Effector CD8-positive, alpha-beta T cell (primary cell): ENCODE data around the gene BRMS1L.

Experiments
- DNase-seq: peaks from one replicate; lab custom pipeline; 2025; lab: John Stamatoyannopoulos, UW

Gene BRMS1L

GRCh38 chr14:35865611-35866324 is 39.6 kb downstream of the BRMS1L start:
- no peak for DNase-seq

- DNase-seq, result no peak
Observed at GRCh38 chr14:35866595-35867279, 40.6 kb downstream of the BRMS1L start.

- DNase-seq, result no peak
Observed at GRCh38 chr14:35867280-35867629, 41.1 kb downstream of the BRMS1L start.

- no peak for DNase-seq
Observed at GRCh38 chr14:35875296-35875695, 49.2 kb downstream of the BRMS1L start.

GRCh38 chr14:35877276-35877675 is 51.1 kb downstream of the BRMS1L start:
- no peak for DNase-seq

GRCh38 chr14:35878272-35879150 is 52.4 kb downstream of the BRMS1L start:
- DNase-seq, result no peak

GRCh38 chr14:35879151-35879648 is 53.1 kb downstream of the BRMS1L start:
- no peak for DNase-seq

- DNase-seq, result no peak
Observed at GRCh38 chr14:35879654-35880249, 53.6 kb downstream of the BRMS1L start.

- no peak for DNase-seq
Observed at GRCh38 chr14:35881280-35881679, 55.1 kb downstream of the BRMS1L start.

- DNase-seq, result no peak
Observed at GRCh38 chr14:35883677-35884293, 57.6 kb downstream of the BRMS1L start.

- no peak for DNase-seq
Observed at GRCh38 chr14:35890308-35890707, 64.2 kb downstream of the BRMS1L start.

- no peak for DNase-seq
Observed at GRCh38 chr14:35895256-35895655, 69.1 kb downstream of the BRMS1L start.

GRCh38 chr14:35897616-35898111 is 71.5 kb downstream of the BRMS1L start:
- no peak for DNase-seq

- no peak for DNase-seq
Observed at GRCh38 chr14:35898217-35898775, 72.2 kb downstream of the BRMS1L start.

- DNase-seq, result no peak
Observed at GRCh38 chr14:35900741-35901140, 74.6 kb downstream of the BRMS1L start.

- no peak for DNase-seq
Observed at GRCh38 chr14:35909665-35910064, 83.5 kb downstream of the BRMS1L start.

GRCh38 chr14:35910191-35910590 is 84.1 kb downstream of the BRMS1L start:
- DNase-seq, result no peak

- DNase-seq, result no peak
Observed at GRCh38 chr14:35911097-35911496, 85.0 kb downstream of the BRMS1L start.

- DNase-seq, result no peak
Observed at GRCh38 chr14:35915185-35915584, 89.0 kb downstream of the BRMS1L start.

GRCh38 chr14:35915775-35916174 is 89.6 kb downstream of the BRMS1L start:
- no peak for DNase-seq
